ENCODE measurements around the gene EVX1.

DNA sequence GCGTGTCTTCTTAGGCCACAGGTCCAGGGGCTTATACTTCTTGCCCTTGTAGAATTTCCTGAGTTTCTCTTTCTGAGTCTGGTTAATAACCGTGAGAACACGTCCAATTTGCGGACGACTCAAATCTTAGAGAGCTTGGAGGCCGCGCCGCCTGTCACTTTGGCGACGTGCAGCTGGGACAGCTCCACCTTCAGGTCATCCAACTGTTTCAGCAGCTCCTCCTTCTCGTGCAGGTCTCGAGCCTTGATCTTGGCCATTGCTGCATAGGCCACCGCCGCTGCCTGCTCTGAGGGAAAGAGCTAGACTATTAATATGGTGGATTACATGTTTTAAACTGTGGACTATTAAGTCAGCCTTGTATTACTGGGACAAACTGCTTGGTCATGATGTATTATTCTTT lies 26.9 kb downstream of the EVX1 start:
- no peak for TF ChIP-seq CTCF (IDR thresholded peaks at IDR 0.05)
- TF ChIP-seq POLR2A (IDR thresholded peaks at IDR 0.05) = no peak
